ENCODE results near the gene EEF1G.
"Not testable (repeated sequence)": the region's sequence is repeated elsewhere in the genome, so short reads cannot be mapped to it uniquely, and the experiment has no call there.

Gene EEF1G

GRCh38 chr11:62554387-62555167 lies 19.1 kb downstream of the EEF1G start:
- TF ChIP-seq, protein P1, sequence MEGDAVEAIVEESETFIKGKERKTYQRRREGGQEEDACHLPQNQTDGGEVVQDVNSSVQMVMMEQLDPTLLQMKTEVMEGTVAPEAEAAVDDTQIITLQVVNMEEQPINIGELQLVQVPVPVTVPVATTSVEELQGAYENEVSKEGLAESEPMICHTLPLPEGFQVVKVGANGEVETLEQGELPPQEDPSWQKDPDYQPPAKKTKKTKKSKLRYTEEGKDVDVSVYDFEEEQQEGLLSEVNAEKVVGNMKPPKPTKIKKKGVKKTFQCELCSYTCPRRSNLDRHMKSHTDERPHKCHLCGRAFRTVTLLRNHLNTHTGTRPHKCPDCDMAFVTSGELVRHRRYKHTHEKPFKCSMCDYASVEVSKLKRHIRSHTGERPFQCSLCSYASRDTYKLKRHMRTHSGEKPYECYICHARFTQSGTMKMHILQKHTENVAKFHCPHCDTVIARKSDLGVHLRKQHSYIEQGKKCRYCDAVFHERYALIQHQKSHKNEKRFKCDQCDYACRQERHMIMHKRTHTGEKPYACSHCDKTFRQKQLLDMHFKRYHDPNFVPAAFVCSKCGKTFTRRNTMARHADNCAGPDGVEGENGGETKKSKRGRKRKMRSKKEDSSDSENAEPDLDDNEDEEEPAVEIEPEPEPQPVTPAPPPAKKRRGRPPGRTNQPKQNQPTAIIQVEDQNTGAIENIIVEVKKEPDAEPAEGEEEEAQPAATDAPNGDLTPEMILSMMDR (IDR thresholded peaks at IDR 0.05; ENCODE audit: extremely low read depth, missing control alignments), result no peak
- no peak for DNase-seq (ENCODE audit: low spot score)

GRCh38 chr11:62553839-62554361 lies 19.8 kb downstream of the EEF1G start:
- TF ChIP-seq, protein P1 (IDR thresholded peaks at IDR 0.05; ENCODE audit: extremely low read depth, missing control alignments), result no peak
- no peak for DNase-seq (ENCODE audit: low spot score)

DNA sequence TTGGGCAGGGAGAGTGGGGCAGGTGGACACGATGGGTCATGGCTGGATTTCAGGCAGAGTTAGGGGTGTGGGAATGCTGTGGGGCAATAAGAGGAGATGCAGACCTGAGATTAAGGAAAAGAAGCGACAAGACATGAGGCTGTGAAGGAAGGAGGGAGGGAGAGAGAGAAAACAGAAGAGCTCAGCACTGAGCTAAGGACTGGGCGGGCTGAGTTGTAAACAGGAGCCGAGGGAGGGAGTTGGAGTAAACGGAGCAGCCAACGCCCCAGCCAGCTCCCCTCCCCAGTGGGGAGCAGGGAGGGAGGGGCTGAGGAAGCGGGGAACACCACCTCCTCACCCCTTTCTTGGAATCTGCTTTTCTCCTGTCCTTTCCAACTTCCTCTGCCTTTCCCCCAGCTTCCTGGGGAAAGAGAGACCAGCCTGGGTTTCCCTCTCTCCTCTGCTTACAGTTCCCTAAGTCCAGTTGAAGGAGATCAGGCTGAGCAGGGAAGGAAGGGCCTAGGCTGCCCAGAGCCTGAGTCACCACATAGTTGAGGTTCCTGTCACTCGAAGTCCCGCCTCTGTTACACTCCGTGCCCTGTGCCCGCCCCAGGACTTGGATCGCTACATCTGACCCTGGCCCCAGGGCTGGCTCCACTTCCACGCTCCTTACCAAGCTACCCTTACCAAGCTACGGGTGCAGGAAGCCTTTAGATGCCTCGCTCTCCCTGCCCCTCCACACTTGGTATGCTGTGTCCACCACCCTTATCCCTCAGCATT lies 20.4 kb downstream of the EEF1G start:
- TF ChIP-seq, protein P1 (IDR thresholded peaks at IDR 0.05; ENCODE audit: extremely low read depth, missing control alignments), result no peak

GRCh38 chr11:62552485-62553079 lies 21.1 kb downstream of the EEF1G start:
- DNase-seq (ENCODE audit: low spot score), result no peak

More for the DNA sequence above, 20.4 kb downstream of the EEF1G start:
- no peak for DNase-seq (ENCODE audit: low spot score)

DNA sequence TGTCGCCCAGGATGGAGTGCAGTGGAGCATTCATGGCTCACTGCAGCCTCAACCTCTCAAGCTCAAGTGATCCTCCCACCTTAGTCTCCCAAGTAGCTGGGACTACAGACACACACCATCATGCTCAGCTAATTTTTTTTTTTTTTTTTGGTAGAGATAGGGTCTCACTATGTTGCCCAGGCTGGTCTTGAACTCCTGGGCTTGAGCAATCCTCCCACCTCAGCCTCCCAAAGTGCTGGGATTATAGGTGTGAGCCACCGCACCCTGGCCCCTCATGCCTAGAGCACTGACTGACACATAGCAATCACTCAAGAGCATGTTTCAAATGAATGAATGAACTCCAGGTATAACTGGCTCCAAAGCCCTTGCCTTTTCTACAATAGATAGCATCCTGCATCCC lies 23.2 kb downstream of the EEF1G start:
- DNase-seq (ENCODE audit: low spot score), result not testable (repeated sequence)

More at GRCh38 chr11:62552485-62553079, 21.1 kb downstream of the EEF1G start:
- TF ChIP-seq, protein P1 (IDR thresholded peaks at IDR 0.05; ENCODE audit: extremely low read depth, missing control alignments), result no peak

DNA sequence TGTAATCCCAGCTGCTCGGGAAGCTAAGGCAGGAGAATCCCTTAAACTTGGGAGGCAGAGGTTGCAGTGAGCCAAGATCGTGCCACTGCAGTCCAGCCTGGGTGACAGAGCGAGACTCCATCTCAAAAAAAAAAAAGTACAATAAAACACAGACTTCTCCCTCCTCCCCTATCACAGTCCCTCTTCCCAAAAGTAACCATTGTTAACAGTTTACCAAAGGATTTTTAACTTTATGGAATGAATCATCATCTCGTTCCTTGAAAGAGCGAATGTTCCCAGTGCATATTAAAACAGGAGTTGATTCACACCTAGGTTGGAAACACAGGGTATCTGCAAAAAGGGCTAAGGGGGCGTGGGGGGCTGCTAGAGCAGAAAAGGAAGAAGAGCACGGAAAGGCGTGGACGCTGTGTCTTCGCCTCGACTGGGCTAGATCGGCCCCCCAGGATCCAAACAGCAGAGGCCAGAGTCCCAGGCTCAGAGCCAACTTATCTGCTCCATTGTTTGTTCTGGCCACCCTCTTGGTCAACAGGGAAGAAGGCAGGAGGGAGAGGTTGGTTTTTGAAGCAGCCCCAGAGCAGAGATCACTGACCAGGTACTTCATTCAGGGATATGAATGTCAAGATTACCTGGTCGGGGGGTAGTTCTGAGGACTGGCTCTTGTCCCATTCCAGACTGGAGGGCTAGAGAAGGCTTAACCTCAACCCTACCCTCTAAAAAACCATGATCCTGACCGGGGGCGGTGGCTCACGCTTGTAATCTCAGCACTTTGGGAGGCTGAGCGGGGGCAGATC lies 25.0 kb downstream of the EEF1G start:
- TF ChIP-seq, protein P1 (IDR thresholded peaks at IDR 0.05; ENCODE audit: extremely low read depth, missing control alignments), result no peak
- no peak for DNase-seq (ENCODE audit: low spot score)

- no peak for DNase-seq (ENCODE audit: low spot score)
- TF ChIP-seq, protein P1 (IDR thresholded peaks at IDR 0.05; ENCODE audit: extremely low read depth, missing control alignments), result no peak
Observed at GRCh38 chr11:62547691-62548281, 25.9 kb downstream of the EEF1G start.

Measured in GM20000 (cell line).